ENCODE measurements around the gene CBLB.
A peak's percentile ranks its signal among the peaks of the same experiment; 100 is the strongest.

Gene CBLB

DNA sequence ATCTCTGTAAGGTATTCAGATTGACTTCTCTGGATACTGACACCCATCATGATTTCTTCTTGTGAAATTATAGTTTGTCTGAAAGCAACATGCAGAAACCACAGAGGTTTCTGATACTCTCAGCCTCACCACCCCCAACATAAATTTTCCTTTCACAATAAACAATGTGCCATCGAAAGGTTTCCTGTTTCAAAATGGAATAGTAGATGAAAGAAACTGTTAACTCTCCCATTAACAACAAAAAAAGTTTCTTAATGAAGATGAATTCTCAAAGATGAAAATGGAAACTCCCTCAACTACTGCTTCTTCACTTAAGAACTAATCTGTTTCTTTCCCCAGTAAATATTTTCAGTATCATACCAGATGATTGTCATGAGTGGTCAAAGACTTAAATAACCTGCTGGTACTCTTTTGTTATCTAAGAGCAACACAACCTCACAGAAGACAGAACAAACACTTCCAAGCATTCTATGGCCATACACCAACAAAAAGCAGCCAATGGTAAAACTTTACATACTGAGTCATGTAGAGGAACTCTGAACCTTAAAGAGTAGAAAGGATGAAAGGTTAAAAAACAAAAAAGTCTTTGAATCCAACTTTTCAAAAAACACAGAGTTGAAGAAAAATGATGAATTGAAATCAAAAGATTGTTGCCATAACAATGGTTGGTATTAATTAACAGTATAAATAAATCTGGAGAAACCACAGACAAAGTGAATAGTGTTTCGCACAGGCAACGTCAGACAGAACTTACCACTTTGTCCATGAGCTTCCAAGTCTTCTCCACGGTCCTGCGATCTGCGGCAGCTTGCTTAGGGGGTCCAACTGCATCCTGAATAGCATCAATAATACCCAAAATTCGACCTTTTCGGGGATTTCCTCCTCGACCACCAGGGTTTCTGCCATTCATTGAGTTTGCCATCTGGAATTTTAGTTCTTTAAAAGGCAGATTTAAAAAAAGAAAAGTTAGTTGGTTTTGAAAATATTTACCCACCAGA lies 1.9 kb downstream of the CBLB start (continued):
- TF ChIP-seq ZNF658 (tag by site-specific recombination; IDR thresholded peaks at IDR 0.05) (no peak), ZNF221 (tag by site-specific recombination; IDR thresholded peaks at IDR 0.05; ENCODE audit: borderline replicate concordance) (no peak), ZNF214 (tag by site-specific recombination; IDR thresholded peaks at IDR 0.05; ENCODE audit: borderline replicate concordance) (no peak), ZNF530 (tag by site-specific recombination; IDR thresholded peaks at IDR 0.05; ENCODE audit: low read depth) (no peak), HOXC10 (CRISPR knock-in tag; IDR thresholded peaks at IDR 0.05) (no peak), FEZF1 (tag by site-specific recombination; IDR thresholded peaks at IDR 0.05) (0 out of 2 replicates have a peak, but pooled peaks have one; percentile 25), ZNF707 (tag by site-specific recombination; IDR thresholded peaks at IDR 0.05) (no peak), ZNF623 (tag by site-specific recombination; IDR thresholded peaks at IDR 0.05) (no peak), ZSCAN23 (tag by site-specific recombination; IDR thresholded peaks at IDR 0.05) (no peak), ZBTB48 (tag by site-specific recombination; IDR thresholded peaks at IDR 0.05) (no peak), ZNF311 (tag by site-specific recombination; IDR thresholded peaks at IDR 0.05; ENCODE audit: borderline replicate concordance) (no peak), ZNF274 (IDR thresholded peaks at IDR 0.05; ENCODE audit: low read length) (no peak), ZNF274 (tag by site-specific recombination; IDR thresholded peaks at IDR 0.05; ENCODE audit: borderline replicate concordance) (no peak)
- TF ChIP-seq, protein P1, sequence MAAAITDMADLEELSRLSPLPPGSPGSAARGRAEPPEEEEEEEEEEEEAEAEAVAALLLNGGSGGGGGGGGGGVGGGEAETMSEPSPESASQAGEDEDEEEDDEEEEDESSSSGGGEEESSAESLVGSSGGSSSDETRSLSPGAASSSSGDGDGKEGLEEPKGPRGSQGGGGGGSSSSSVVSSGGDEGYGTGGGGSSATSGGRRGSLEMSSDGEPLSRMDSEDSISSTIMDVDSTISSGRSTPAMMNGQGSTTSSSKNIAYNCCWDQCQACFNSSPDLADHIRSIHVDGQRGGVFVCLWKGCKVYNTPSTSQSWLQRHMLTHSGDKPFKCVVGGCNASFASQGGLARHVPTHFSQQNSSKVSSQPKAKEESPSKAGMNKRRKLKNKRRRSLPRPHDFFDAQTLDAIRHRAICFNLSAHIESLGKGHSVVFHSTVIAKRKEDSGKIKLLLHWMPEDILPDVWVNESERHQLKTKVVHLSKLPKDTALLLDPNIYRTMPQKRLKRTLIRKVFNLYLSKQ (tag by site-specific recombination; IDR thresholded peaks at IDR 0.05; ENCODE audit: borderline replicate concordance): no peak
- TF ChIP-seq, protein P2, sequence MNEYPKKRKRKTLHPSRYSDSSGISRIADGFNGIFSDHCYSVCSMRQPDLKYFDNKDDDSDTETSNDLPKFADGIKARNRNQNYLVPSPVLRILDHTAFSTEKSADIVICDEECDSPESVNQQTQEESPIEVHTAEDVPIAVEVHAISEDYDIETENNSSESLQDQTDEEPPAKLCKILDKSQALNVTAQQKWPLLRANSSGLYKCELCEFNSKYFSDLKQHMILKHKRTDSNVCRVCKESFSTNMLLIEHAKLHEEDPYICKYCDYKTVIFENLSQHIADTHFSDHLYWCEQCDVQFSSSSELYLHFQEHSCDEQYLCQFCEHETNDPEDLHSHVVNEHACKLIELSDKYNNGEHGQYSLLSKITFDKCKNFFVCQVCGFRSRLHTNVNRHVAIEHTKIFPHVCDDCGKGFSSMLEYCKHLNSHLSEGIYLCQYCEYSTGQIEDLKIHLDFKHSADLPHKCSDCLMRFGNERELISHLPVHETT (tag by site-specific recombination; IDR thresholded peaks at IDR 0.05): no peak
- TF ChIP-seq, protein P3, sequence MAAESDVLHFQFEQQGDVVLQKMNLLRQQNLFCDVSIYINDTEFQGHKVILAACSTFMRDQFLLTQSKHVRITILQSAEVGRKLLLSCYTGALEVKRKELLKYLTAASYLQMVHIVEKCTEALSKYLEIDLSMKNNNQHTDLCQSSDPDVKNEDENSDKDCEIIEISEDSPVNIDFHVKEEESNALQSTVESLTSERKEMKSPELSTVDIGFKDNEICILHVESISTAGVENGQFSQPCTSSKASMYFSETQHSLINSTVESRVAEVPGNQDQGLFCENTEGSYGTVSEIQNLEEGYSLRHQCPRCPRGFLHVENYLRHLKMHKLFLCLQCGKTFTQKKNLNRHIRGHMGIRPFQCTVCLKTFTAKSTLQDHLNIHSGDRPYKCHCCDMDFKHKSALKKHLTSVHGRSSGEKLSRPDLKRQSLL (tag by site-specific recombination; IDR thresholded peaks at IDR 0.05): no peak
- TF ChIP-seq, protein P4, sequence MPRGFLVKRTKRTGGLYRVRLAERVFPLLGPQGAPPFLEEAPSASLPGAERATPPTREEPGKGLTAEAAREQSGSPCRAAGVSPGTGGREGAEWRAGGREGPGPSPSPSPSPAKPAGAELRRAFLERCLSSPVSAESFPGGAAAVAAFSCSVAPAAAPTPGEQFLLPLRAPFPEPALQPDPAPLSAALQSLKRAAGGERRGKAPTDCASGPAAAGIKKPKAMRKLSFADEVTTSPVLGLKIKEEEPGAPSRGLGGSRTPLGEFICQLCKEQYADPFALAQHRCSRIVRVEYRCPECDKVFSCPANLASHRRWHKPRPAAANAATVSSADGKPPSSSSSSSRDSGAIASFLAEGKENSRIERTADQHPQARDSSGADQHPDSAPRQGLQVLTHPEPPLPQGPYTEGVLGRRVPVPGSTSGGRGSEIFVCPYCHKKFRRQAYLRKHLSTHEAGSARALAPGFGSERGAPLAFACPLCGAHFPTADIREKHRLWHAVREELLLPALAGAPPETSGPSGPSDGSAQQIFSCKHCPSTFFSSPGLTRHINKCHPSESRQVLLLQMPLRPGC (tag by site-specific recombination; IDR thresholded peaks at IDR 0.05): no peak

DNA sequence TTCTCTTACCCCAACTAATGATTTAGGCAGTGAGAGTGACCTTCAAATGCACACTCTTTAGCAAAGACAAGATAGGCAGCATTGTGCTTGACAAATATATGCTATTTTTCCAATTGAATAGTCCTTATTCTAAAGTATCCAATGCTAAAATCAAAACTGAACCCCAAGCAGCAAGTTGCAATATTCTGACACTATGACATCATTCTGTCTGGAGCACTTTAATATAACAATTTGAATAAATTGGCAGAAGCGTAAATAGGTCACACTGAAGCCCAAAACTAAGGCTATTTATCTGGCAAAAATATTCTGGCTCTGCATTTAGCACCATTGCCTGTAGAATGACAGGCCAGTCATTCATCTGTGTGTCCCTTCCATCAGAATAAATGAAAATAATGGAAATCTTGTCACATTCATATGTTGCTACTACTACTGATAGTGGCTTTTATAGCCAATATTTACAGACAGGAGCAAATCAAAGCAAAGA lies 2.9 kb downstream of the CBLB start:
- Histone ChIP-seq H3K4me1 (ENCODE audit: control insufficient read depth, insufficient read depth, low read length) (0 out of 2 replicates have a peak, but pooled peaks cover 4% of the 10 kb centered on the region), H3K4me3 (ENCODE audit: low read depth, low read length) (no peak overlapping the region), H3K27ac (ENCODE audit: extremely low read depth, low read depth, low read length) (no peak overlapping the region), H3K36me3 (ENCODE audit: control insufficient read depth in 2 of 2, insufficient read depth in 1 of 2, low read length in 2 of 2) (peaks cover 0 to 2% of the 10 kb centered on the region in 2 experiments; a peak in 1 of 3 replicates), H3K9me3 (ENCODE audit: control insufficient read depth, insufficient read depth, low read depth, low read length) (no peaks in the 10 kb centered on the region)
- ChIA-PET CTCF (no interaction called here), POLR2A (no interaction called here)
- TF ChIP-seq ZNF223 (tag by site-specific recombination; IDR thresholded peaks at IDR 0.05) (no peak), FEZF1 (tag by site-specific recombination; IDR thresholded peaks at IDR 0.05) (no peak), ZNF776 (tag by site-specific recombination; IDR thresholded peaks at IDR 0.05; ENCODE audit: borderline replicate concordance) (no peak), ZBTB1 (tag by site-specific recombination; IDR thresholded peaks at IDR 0.05) (no peak)
- TF ChIP-seq, protein P5, sequence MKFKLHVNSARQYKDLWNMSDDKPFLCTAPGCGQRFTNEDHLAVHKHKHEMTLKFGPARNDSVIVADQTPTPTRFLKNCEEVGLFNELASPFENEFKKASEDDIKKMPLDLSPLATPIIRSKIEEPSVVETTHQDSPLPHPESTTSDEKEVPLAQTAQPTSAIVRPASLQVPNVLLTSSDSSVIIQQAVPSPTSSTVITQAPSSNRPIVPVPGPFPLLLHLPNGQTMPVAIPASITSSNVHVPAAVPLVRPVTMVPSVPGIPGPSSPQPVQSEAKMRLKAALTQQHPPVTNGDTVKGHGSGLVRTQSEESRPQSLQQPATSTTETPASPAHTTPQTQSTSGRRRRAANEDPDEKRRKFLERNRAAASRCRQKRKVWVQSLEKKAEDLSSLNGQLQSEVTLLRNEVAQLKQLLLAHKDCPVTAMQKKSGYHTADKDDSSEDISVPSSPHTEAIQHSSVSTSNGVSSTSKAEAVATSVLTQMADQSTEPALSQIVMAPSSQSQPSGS (tag by site-specific recombination; IDR thresholded peaks at IDR 0.05; ENCODE audit: low read depth): 0 out of 2 replicates have a peak, but pooled peaks have one; percentile 24
- TF ChIP-seq, protein P6, sequence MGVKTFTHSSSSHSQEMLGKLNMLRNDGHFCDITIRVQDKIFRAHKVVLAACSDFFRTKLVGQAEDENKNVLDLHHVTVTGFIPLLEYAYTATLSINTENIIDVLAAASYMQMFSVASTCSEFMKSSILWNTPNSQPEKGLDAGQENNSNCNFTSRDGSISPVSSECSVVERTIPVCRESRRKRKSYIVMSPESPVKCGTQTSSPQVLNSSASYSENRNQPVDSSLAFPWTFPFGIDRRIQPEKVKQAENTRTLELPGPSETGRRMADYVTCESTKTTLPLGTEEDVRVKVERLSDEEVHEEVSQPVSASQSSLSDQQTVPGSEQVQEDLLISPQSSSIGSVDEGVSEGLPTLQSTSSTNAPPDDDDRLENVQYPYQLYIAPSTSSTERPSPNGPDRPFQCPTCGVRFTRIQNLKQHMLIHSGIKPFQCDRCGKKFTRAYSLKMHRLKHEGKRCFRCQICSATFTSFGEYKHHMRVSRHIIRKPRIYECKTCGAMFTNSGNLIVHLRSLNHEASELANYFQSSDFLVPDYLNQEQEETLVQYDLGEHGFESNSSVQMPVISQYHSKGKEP (tag by site-specific recombination; IDR thresholded peaks at IDR 0.05): no peak

Data from HEK293 (cell line).